ENCODE results near the gene SREK1IP1.

The SREK1IP1 gene

GRCh38 chr5:64794053-64794770, 25.7 kb upstream of the SREK1IP1 start:
- no peaks in the 10 kb centered on the region for H3K79me2 ChIP-seq (ENCODE audit: control insufficient read depth, insufficient read depth, low read length, poor library complexity)
- H3K14ac ChIP-seq (ENCODE audit: low read length): no peak overlapping the region
- H2AK5ac ChIP-seq (ENCODE audit: low read length): no peak overlapping the region
- H2BK5ac ChIP-seq (ENCODE audit: low read depth, low read length, poor library complexity): no peak overlapping the region
- no peak overlapping the region for H2BK120ac ChIP-seq (ENCODE audit: insufficient read depth, low read length, poor library complexity)
- H3K18ac ChIP-seq (ENCODE audit: low read length): no peak overlapping the region
- no peak overlapping the region for H4K8ac ChIP-seq (ENCODE audit: low read depth, low read length)
- H3K4me3 ChIP-seq (ENCODE audit: low read depth, low read length): no peak overlapping the region
- no peaks in the 10 kb centered on the region for H3K4me1 ChIP-seq (ENCODE audit: control insufficient read depth in 1 of 2, insufficient read depth in 2 of 2, low read length in 2 of 2)
- no peak overlapping the region for H3K23ac ChIP-seq (ENCODE audit: low read length)
- no peaks in the 10 kb centered on the region for H3K27me3 ChIP-seq (ENCODE audit: insufficient read depth, low read length)
- peaks cover 0 to 1% of the 10 kb centered on the region in 2 experiments for H3K36me3 ChIP-seq (ENCODE audit: control insufficient read depth in 1 of 2, insufficient read depth in 2 of 2, low read length in 2 of 2)
- H3K4ac ChIP-seq (ENCODE audit: low read depth, low read length): no peak overlapping the region
- H2AFZ ChIP-seq (ENCODE audit: insufficient read depth, low read length, poor library complexity): no peak overlapping the region
- H3K4me2 ChIP-seq (ENCODE audit: low read length): no peak overlapping the region
- WGBS (ENCODE audit: extremely low coverage, insufficient coverage, insufficient read length): no CpG with 5 or more reads among the region's 3 CpGs
- no peak overlapping the region for H3K27ac ChIP-seq (ENCODE audit: low read depth, low read length)
- H4K91ac ChIP-seq (ENCODE audit: low read depth, low read length): no peak overlapping the region
- DNase-seq: no peak
- H3K79me1 ChIP-seq (ENCODE audit: low read length): no peaks in the 10 kb centered on the region
- H3K9me3 ChIP-seq (ENCODE audit: insufficient read depth, low read depth, low read length): no peaks in the 10 kb centered on the region
- no peak overlapping the region for H2BK12ac ChIP-seq (ENCODE audit: low read length)
- no peak overlapping the region for H4K12ac ChIP-seq (ENCODE audit: low read depth, low read length)
- no peak overlapping the region for H3K9ac ChIP-seq (ENCODE audit: low read length)

DNA sequence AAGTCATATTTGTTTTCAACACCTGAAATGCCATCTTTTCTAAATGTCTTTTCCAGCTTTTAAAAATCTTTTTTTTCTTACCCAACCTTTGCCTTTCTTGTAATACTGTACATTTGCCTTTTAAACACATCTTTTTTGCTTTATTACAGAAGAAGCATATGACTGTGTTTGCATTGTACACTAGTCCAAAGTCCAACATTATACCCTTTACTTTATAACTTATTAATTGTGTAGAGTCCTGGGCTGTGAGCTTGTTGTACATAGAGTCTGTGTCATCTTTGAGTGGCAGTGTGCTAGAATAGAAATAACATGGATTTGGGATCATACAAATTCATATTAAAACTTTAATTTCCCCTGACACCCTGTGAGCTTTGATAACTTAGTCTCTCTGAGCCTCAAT, 24.0 kb upstream of the SREK1IP1 start:
- Histone ChIP-seq H3K4me3 (ENCODE audit: low read depth, low read length) (no peak overlapping the region), H3K36me3 (ENCODE audit: control insufficient read depth in 1 of 2, insufficient read depth in 2 of 2, low read length in 2 of 2) (no peaks in the 10 kb centered on the region), H2BK5ac (ENCODE audit: low read depth, low read length, poor library complexity) (no peak overlapping the region), H2AK5ac (ENCODE audit: low read length) (no peak overlapping the region), H3K79me1 (ENCODE audit: low read length) (no peaks in the 10 kb centered on the region), H3K27ac (ENCODE audit: low read depth, low read length) (no peak overlapping the region), H3K14ac (ENCODE audit: low read length) (no peak overlapping the region), H3K4me1 (ENCODE audit: control insufficient read depth in 1 of 2, insufficient read depth in 2 of 2, low read length in 2 of 2) (no peaks in the 10 kb centered on the region), H3K23ac (ENCODE audit: low read length) (no peak overlapping the region), H2BK120ac (ENCODE audit: insufficient read depth, low read length, poor library complexity) (no peak overlapping the region), H3K27me3 (ENCODE audit: insufficient read depth, low read length) (no peaks in the 10 kb centered on the region), H4K8ac (ENCODE audit: low read depth, low read length) (no peak overlapping the region), H4K91ac (ENCODE audit: low read depth, low read length) (no peak overlapping the region), H3K18ac (ENCODE audit: low read length) (no peak overlapping the region), H3K4ac (ENCODE audit: low read depth, low read length) (no peak overlapping the region), H3K9ac (ENCODE audit: low read length) (no peak overlapping the region), H3K4me2 (ENCODE audit: low read length) (no peak overlapping the region), H3K9me3 (ENCODE audit: insufficient read depth, low read depth, low read length) (no peaks in the 10 kb centered on the region), H2AFZ (ENCODE audit: insufficient read depth, low read length, poor library complexity) (no peak overlapping the region), H3K79me2 (ENCODE audit: control insufficient read depth, insufficient read depth, low read length, poor library complexity) (no peaks in the 10 kb centered on the region), H2BK12ac (ENCODE audit: low read length) (no peak overlapping the region), H4K12ac (ENCODE audit: low read depth, low read length) (no peak overlapping the region)
- DNase-seq: no peak

- no peak overlapping the region for H2BK5ac ChIP-seq (ENCODE audit: low read depth, low read length, poor library complexity)
- H3K4me3 ChIP-seq (ENCODE audit: low read depth, low read length): no peak overlapping the region
- H2BK12ac ChIP-seq (ENCODE audit: low read length): no peak overlapping the region
- DNase-seq: no peak
- no peak overlapping the region for H3K27ac ChIP-seq (ENCODE audit: low read depth, low read length)
- no peaks in the 10 kb centered on the region for H3K9me3 ChIP-seq (ENCODE audit: insufficient read depth, low read depth, low read length)
- H3K79me1 ChIP-seq (ENCODE audit: low read length): no peaks in the 10 kb centered on the region
- H4K91ac ChIP-seq (ENCODE audit: low read depth, low read length): no peak overlapping the region
- H3K14ac ChIP-seq (ENCODE audit: low read length): no peak overlapping the region
- H3K36me3 ChIP-seq (ENCODE audit: control insufficient read depth in 1 of 2, insufficient read depth in 2 of 2, low read length in 2 of 2): peaks cover 3% of the 10 kb centered on the region in 2 experiments
- no peaks in the 10 kb centered on the region for H3K79me2 ChIP-seq (ENCODE audit: control insufficient read depth, insufficient read depth, low read length, poor library complexity)
- no peaks in the 10 kb centered on the region for H3K27me3 ChIP-seq (ENCODE audit: insufficient read depth, low read length)
- H2AFZ ChIP-seq (ENCODE audit: insufficient read depth, low read length, poor library complexity): no peak overlapping the region
- H3K23ac ChIP-seq (ENCODE audit: low read length): no peak overlapping the region
- H3K18ac ChIP-seq (ENCODE audit: low read length): no peak overlapping the region
- no peak overlapping the region for H3K9ac ChIP-seq (ENCODE audit: low read length)
- H3K4me2 ChIP-seq (ENCODE audit: low read length): no peak overlapping the region
- no peaks in the 10 kb centered on the region for H3K4me1 ChIP-seq (ENCODE audit: control insufficient read depth in 1 of 2, insufficient read depth in 2 of 2, low read length in 2 of 2)
- H2AK5ac ChIP-seq (ENCODE audit: low read length): no peak overlapping the region
- no peak overlapping the region for H4K8ac ChIP-seq (ENCODE audit: low read depth, low read length)
- 100% methylated on average over 1 of the region's 1 CpG for WGBS (ENCODE audit: extremely low coverage, insufficient coverage, insufficient read length)
- no peak overlapping the region for H4K12ac ChIP-seq (ENCODE audit: low read depth, low read length)
- H3K4ac ChIP-seq (ENCODE audit: low read depth, low read length): no peak overlapping the region
- H2BK120ac ChIP-seq (ENCODE audit: insufficient read depth, low read length, poor library complexity): no peak overlapping the region
Observed at GRCh38 chr5:64790210-64790609, 21.7 kb upstream of the SREK1IP1 start.

DNA sequence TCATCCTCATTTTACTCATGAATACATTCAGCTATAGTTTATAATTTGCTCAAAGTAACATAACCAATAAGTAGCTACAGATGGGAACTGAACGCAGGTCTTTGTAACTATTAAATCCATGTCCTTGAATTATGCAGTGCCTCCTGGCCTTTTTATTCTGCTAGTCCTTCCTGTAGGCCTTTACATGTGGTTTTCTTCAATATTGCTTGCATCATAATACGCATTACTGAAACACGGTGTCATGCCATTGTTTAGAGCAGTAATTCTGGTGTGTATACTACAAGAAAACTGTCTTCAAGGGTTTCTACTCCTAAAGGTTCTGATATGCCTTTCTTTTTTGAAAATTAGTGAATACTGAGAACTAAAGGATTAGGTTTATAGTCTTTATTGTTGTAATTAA, 21.0 kb upstream of the SREK1IP1 start:
- Histone ChIP-seq H3K4me2 (ENCODE audit: low read length) (no peak overlapping the region), H2BK120ac (ENCODE audit: insufficient read depth, low read length, poor library complexity) (no peak overlapping the region), H3K4ac (ENCODE audit: low read depth, low read length) (no peak overlapping the region), H3K14ac (ENCODE audit: low read length) (no peak overlapping the region), H3K4me3 (ENCODE audit: low read depth, low read length) (no peak overlapping the region), H3K9me3 (ENCODE audit: insufficient read depth, low read depth, low read length) (no peaks in the 10 kb centered on the region), H2AFZ (ENCODE audit: insufficient read depth, low read length, poor library complexity) (no peak overlapping the region), H2BK5ac (ENCODE audit: low read depth, low read length, poor library complexity) (no peak overlapping the region), H3K23ac (ENCODE audit: low read length) (no peak overlapping the region), H3K27ac (ENCODE audit: low read depth, low read length) (no peak overlapping the region), H3K18ac (ENCODE audit: low read length) (no peak overlapping the region), H3K79me2 (ENCODE audit: control insufficient read depth, insufficient read depth, low read length, poor library complexity) (no peaks in the 10 kb centered on the region), H2AK5ac (ENCODE audit: low read length) (no peak overlapping the region), H2BK12ac (ENCODE audit: low read length) (no peak overlapping the region), H3K36me3 (ENCODE audit: control insufficient read depth in 1 of 2, insufficient read depth in 2 of 2, low read length in 2 of 2) (peaks cover 3% of the 10 kb centered on the region in 2 experiments), H4K8ac (ENCODE audit: low read depth, low read length) (no peak overlapping the region), H3K4me1 (ENCODE audit: control insufficient read depth in 1 of 2, insufficient read depth in 2 of 2, low read length in 2 of 2) (no peaks in the 10 kb centered on the region), H3K27me3 (ENCODE audit: insufficient read depth, low read length) (no peaks in the 10 kb centered on the region), H3K9ac (ENCODE audit: low read length) (no peak overlapping the region), H3K79me1 (ENCODE audit: low read length) (no peaks in the 10 kb centered on the region), H4K12ac (ENCODE audit: low read depth, low read length) (no peak overlapping the region), H4K91ac (ENCODE audit: low read depth, low read length) (no peak overlapping the region)
- WGBS (ENCODE audit: extremely low coverage, insufficient coverage, insufficient read length): no CpG with 5 or more reads among the region's 3 CpGs
- no peak for DNase-seq

Measured in trophoblast cell (in vitro differentiated cells and primary cell).